Measurements from ENCODE around the gene SLC6A11.

The SLC6A11 gene

DNA sequence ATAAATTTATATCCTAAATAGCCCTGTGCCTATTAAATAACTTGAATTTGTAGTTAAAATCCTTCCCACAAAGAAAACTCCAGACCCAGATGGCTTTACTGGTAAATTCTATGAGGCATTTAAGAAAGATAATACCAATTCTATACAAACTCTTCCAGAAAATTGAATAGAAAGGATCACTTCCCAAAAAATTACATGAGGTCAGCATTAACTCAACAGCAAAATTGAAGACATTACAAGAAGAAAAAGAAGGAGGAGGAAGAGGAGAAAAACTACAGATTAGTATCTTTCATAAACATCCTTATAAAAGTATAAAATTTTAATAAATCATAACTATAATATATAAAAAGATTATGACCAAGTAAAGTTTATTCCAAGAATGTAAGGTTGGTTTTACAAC, 29.4 kb upstream of the SLC6A11 start:
- no peak for DNase-seq (ENCODE audit: low read depth, low spot score)
- in situ Hi-C loops (cut with HindIII; ENCODE audit: low sequenced_read_pairs) = no loop called here
- TF ChIP-seq, protein P1, sequence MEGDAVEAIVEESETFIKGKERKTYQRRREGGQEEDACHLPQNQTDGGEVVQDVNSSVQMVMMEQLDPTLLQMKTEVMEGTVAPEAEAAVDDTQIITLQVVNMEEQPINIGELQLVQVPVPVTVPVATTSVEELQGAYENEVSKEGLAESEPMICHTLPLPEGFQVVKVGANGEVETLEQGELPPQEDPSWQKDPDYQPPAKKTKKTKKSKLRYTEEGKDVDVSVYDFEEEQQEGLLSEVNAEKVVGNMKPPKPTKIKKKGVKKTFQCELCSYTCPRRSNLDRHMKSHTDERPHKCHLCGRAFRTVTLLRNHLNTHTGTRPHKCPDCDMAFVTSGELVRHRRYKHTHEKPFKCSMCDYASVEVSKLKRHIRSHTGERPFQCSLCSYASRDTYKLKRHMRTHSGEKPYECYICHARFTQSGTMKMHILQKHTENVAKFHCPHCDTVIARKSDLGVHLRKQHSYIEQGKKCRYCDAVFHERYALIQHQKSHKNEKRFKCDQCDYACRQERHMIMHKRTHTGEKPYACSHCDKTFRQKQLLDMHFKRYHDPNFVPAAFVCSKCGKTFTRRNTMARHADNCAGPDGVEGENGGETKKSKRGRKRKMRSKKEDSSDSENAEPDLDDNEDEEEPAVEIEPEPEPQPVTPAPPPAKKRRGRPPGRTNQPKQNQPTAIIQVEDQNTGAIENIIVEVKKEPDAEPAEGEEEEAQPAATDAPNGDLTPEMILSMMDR (IDR thresholded peaks at IDR 0.05; ENCODE audit: low read depth, low read length) = no peak
- no peak overlapping the region for H3K4me3 ChIP-seq (ENCODE audit: low read depth, low read length)

DNA sequence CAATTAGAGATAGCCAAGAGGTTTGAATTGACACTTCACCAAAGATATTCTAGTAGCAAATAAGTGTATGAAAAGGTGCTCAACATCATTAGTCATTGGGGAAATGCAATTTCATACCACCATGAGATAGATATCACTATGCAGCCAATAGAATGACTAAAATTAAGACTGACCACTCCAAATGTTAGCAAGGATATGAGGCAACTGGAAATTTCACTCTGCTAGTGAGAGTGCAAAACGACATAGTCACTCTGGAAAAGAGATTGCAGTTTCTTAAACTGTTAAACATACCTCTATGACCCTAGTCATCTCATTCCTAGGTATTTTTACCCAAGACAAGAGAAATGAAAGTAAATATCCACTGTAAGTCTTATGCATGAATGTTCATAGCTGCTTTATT, 27.6 kb upstream of the SLC6A11 start:
- DNase-seq (ENCODE audit: low read depth, low spot score) = no peak
- in situ Hi-C loops (cut with HindIII; ENCODE audit: low sequenced_read_pairs) = no loop called here
- no peak overlapping the region for H3K4me3 ChIP-seq (ENCODE audit: low read depth, low read length)
- TF ChIP-seq, protein P1 (IDR thresholded peaks at IDR 0.05; ENCODE audit: low read depth, low read length) = no peak

DNA sequence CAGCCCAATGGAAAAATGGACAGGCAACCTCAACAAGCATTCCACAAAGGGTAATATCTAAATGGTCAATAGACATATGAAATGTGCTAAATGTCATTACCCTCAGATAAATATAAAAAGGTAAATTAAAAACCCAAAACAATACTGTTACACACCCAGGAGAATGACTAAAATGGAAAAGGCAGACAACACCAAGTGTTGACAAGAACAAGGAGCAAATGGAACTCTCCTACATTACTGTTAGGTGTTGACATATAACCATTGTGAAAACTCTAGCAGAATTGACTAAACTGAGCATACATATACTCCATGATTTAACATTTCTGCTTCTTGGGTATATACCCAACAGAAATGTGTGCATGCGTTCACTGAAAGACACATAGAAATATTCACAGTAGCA, 25.3 kb upstream of the SLC6A11 start:
- DNase-seq (ENCODE audit: low read depth, low spot score) = no peak
- TF ChIP-seq, protein P1 (IDR thresholded peaks at IDR 0.05; ENCODE audit: low read depth, low read length) = no peak
- in situ Hi-C loops (cut with HindIII; ENCODE audit: low sequenced_read_pairs) = no loop called here
- no peak overlapping the region for H3K4me3 ChIP-seq (ENCODE audit: low read depth, low read length)

DNA sequence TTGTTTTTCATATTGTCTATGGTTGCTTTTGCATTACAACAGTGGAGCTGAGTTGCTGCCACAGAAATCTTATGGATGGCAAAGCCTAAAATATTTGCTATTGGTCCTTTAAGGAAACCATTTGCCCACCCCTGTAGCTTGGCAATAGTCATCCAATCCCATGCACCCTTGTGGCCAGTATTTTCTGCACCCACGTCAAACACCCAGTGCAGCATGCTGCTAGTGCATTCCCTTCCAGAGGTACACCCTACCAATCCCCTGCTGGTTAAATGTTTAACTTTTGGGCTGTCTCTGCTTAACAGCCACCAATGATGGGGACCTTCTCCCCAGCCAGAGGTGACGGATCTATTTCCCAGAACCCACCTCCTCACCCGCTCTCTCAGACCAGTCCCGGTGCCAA, 23.8 kb upstream of the SLC6A11 start:
- in situ Hi-C loops (cut with HindIII; ENCODE audit: low sequenced_read_pairs) = no loop called here
- TF ChIP-seq, protein P1 (IDR thresholded peaks at IDR 0.05; ENCODE audit: low read depth, low read length) = no peak
- no peak overlapping the region for H3K4me3 ChIP-seq (ENCODE audit: low read depth, low read length)
- DNase-seq (ENCODE audit: low read depth, low spot score) = no peak

DNA sequence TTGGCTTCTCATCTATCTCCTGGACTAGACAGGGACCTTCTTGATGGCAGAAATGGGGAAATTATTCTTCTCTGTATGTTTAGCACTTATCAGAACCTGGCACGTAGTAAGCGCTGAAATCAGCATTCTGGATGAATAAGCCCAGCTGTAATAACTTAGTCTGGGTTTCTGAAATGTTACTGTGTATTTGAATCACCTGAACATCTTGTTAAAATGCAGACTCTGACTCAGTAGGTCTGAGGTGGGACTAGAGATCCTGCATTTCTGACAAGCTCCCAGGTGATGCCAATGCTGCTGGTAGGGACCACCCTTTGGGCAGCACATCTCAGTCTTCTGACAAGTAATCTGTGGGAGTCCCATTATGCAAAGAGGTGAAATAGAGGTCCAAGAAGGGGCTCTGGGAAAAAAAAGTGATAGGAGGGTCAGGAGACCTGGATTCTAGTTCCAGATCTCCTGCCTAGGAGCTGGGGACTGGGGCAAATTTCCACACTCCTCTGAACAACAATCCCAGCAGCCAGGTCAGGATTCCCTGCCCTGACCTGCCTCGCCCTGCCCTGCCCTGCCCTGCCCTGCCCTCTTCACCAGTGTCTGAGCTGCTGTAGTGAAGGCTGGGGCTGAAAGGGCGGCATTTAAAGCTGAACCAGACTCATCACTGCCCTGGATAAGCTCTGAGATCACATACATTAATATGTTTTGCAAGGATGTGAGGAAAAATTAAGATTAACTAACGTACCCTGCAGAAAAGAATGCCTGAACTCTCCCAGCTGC, 17.2 kb upstream of the SLC6A11 start:
- in situ Hi-C loops (cut with HindIII; ENCODE audit: low sequenced_read_pairs) = no loop called here
- DNase-seq (ENCODE audit: low read depth, low spot score) = no peak
- H3K4me3 ChIP-seq (ENCODE audit: low read depth, low read length) = no peak overlapping the region
- TF ChIP-seq, protein P1 (IDR thresholded peaks at IDR 0.05; ENCODE audit: low read depth, low read length) = no peak

DNA sequence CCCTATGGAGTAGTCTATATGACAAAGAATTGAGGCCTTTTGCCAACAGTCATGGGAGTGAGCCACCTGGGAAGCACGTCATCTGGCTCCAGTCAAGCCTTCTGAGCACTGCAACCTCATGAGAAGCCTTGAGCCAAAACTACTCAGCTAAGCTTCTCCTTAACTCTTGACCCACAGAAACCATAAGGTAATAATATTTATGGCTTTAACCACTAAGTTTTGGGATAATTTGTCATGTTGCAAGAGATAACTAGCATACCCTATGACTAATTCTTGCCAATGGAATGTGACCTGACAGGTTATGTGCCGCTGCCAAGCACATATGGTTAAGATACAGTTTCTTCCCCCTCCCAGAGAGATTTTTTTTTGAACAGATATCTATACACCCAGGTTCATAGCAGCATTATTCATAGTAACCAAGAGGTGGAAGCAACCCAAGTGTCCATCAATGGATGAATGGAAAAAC, 11.8 kb upstream of the SLC6A11 start:
- H3K4me3 ChIP-seq (ENCODE audit: low read depth, low read length) = no peak overlapping the region
- TF ChIP-seq, protein P1 (IDR thresholded peaks at IDR 0.05; ENCODE audit: low read depth, low read length) = no peak
- in situ Hi-C loops (cut with HindIII; ENCODE audit: low sequenced_read_pairs) = no loop called here
- no peak for DNase-seq (ENCODE audit: low read depth, low spot score)

All from astrocyte of the spinal cord (primary cell).